Ishikawa (cell line): ENCODE data around the gene DOCK3.

Experiments
- CEBPB ChIP-seq: IDR thresholded peaks from 2 replicates; pipeline ENCODE4 v1.6.1; 2012
- CREB1 ChIP-seq: IDR thresholded peaks from 2 replicates; pipeline ENCODE4 v1.6.1; 2012; ENCODE audit warnings: low read depth
- EGR1 ChIP-seq: IDR thresholded peaks from 2 replicates; pipeline ENCODE4 v1.6.1; 2012
- EP300 ChIP-seq: IDR thresholded peaks from 2 replicates; pipeline ENCODE4 v1.6.1; 2012; ENCODE audit warnings: borderline replicate concordance
- FOXM1 ChIP-seq: IDR thresholded peaks from 2 replicates; pipeline ENCODE4 v1.6.1; 2012; ENCODE audit warnings: low read depth, borderline replicate concordance
- NFIC ChIP-seq: IDR thresholded peaks from 2 replicates; pipeline ENCODE4 v1.6.1; 2012
- RAD21 ChIP-seq: IDR thresholded peaks from 2 replicates; pipeline ENCODE4 v1.6.1; 2012; ENCODE audit warnings: low read depth
- TAF1 ChIP-seq: IDR thresholded peaks from 2 replicates; pipeline ENCODE4 v1.6.1; 2012; ENCODE audit warnings: low read depth, mild to moderate bottlenecking
- TCF12 ChIP-seq: IDR thresholded peaks from 2 replicates; pipeline ENCODE4 v1.6.1; 2012; ENCODE audit warnings: low read depth
- TEAD4 ChIP-seq: IDR thresholded peaks from 2 replicates; pipeline ENCODE4 v1.6.1; 2012
- YY1 ChIP-seq: IDR thresholded peaks from 2 replicates; pipeline ENCODE4 v1.6.1; 2012; ENCODE audit warnings: low read depth
- ZBTB7A ChIP-seq: IDR thresholded peaks from 2 replicates; pipeline ENCODE4 v1.6.1; 2012; ENCODE audit warnings: low read depth
- TF ChIP-seq, protein P1 (sequence below): IDR thresholded peaks from 2 replicates; pipeline ENCODE4 v1.6.1; 2012; ENCODE audit warnings: low read depth, mild to moderate bottlenecking
- TF ChIP-seq, protein P2 (sequence below): IDR thresholded peaks from 2 replicates; pipeline ENCODE4 v1.6.1; 2012
- TF ChIP-seq, protein P3 (sequence below): IDR thresholded peaks from 2 replicates; pipeline ENCODE4 v1.6.1; 2012

The DOCK3 gene

DNA sequence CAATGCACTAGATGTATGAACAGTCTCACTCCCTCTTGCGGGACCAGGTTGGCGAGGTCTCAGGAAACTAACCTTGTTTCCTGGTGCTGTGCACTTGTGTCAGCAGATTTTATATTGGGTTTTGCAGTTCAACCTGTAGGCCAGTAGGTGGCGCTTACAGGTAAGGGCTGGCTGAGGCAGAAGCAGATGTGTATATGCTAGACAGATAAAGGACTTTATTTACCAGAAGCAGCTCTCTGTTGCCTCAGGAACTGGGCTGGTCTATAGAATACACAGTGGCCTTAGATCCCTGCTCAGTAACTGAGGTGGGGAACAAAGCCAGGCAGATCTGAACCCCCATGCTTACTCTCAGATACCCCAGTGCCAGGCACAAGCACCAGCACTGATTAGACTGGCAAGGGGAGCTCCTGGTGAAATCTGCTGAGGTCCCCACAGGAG is 296.8 kb downstream of the DOCK3 start:
- TF ChIP-seq RAD21 (peak; percentile 90), TEAD4 (no peak), FOXM1 (no peak)

DNA sequence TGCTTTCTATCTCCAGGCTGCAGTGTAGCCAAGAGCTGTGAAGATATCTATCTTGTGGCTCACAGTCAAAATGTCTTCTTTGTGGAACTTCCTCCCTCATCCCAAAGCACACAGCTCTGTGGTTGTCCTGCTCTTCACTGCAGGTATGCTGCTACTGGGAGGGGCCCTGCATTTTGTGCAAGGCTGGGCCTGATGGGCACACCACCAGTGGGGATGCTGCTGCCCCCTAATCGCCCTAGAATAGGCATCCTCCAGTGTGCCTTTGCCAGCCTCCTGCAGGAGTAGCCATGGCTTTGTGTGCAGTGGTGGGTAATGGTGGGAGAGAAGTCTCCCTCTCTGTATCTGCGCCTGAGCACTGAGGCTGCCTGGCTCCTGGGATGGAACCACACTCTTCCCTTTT is 297.3 kb downstream of the DOCK3 start:
- TF ChIP-seq EGR1 (no peak), CREB1 (no peak), NFIC (no peak), ZBTB7A (no peak), EP300 (no peak), FOXM1 (no peak), TAF1 (no peak), RAD21 (no peak), TCF12 (no peak), YY1 (no peak), CEBPB (no peak), TEAD4 (no peak)
- TF ChIP-seq, protein P1, sequence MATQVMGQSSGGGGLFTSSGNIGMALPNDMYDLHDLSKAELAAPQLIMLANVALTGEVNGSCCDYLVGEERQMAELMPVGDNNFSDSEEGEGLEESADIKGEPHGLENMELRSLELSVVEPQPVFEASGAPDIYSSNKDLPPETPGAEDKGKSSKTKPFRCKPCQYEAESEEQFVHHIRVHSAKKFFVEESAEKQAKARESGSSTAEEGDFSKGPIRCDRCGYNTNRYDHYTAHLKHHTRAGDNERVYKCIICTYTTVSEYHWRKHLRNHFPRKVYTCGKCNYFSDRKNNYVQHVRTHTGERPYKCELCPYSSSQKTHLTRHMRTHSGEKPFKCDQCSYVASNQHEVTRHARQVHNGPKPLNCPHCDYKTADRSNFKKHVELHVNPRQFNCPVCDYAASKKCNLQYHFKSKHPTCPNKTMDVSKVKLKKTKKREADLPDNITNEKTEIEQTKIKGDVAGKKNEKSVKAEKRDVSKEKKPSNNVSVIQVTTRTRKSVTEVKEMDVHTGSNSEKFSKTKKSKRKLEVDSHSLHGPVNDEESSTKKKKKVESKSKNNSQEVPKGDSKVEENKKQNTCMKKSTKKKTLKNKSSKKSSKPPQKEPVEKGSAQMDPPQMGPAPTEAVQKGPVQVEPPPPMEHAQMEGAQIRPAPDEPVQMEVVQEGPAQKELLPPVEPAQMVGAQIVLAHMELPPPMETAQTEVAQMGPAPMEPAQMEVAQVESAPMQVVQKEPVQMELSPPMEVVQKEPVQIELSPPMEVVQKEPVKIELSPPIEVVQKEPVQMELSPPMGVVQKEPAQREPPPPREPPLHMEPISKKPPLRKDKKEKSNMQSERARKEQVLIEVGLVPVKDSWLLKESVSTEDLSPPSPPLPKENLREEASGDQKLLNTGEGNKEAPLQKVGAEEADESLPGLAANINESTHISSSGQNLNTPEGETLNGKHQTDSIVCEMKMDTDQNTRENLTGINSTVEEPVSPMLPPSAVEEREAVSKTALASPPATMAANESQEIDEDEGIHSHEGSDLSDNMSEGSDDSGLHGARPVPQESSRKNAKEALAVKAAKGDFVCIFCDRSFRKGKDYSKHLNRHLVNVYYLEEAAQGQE: no peak
- TF ChIP-seq, protein P2, sequence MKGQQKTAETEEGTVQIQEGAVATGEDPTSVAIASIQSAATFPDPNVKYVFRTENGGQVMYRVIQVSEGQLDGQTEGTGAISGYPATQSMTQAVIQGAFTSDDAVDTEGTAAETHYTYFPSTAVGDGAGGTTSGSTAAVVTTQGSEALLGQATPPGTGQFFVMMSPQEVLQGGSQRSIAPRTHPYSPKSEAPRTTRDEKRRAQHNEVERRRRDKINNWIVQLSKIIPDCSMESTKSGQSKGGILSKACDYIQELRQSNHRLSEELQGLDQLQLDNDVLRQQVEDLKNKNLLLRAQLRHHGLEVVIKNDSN: no peak
- TF ChIP-seq, protein P3, sequence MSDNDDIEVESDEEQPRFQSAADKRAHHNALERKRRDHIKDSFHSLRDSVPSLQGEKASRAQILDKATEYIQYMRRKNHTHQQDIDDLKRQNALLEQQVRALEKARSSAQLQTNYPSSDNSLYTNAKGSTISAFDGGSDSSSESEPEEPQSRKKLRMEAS: no peak

DNA sequence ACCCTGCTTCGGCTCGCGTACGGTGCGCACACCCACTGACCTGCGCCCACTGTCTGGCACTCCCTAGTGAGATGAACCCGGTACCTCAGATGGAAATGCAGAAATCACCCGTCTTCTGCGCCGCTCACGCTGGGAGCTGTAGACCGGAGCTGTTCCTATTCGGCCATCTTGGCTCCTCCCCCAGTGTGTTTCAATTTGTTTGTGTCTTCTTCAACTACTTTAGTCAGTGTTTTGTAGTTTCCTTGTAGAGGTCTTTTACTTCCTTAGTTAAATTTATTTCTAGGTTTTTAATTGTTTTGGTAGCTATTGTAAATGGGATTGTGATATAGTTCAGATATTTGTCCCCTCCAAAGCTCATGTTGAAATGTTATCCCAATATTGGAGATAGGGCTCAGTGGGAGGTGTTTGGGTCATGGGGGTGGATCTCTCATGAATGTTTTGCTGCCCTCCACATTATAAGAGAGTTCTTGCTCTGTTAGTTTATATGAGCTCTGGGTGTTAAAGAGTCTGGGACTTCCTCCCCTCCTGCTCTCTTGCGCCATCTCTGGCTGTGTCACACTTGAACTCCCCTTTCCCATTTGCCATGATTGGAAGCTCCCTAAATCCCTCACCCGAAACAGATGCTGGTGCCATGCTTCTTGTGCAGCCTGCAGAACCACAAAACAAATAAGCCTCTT is 304.4 kb downstream of the DOCK3 start:
- no peak for TF ChIP-seq ZBTB7A
- no peak for TF ChIP-seq TAF1
- no peak for TF ChIP-seq NFIC
- TF ChIP-seq TCF12: no peak
- no peak for TF ChIP-seq FOXM1
- TF ChIP-seq RAD21: no peak
- TF ChIP-seq EP300: no peak
- TF ChIP-seq, protein P1: no peak
- no peak for TF ChIP-seq YY1
- no peak for TF ChIP-seq CEBPB
- TF ChIP-seq EGR1: no peak
- TF ChIP-seq, protein P2: no peak
- TF ChIP-seq, protein P3: no peak
- no peak for TF ChIP-seq TEAD4
- no peak for TF ChIP-seq CREB1

DNA sequence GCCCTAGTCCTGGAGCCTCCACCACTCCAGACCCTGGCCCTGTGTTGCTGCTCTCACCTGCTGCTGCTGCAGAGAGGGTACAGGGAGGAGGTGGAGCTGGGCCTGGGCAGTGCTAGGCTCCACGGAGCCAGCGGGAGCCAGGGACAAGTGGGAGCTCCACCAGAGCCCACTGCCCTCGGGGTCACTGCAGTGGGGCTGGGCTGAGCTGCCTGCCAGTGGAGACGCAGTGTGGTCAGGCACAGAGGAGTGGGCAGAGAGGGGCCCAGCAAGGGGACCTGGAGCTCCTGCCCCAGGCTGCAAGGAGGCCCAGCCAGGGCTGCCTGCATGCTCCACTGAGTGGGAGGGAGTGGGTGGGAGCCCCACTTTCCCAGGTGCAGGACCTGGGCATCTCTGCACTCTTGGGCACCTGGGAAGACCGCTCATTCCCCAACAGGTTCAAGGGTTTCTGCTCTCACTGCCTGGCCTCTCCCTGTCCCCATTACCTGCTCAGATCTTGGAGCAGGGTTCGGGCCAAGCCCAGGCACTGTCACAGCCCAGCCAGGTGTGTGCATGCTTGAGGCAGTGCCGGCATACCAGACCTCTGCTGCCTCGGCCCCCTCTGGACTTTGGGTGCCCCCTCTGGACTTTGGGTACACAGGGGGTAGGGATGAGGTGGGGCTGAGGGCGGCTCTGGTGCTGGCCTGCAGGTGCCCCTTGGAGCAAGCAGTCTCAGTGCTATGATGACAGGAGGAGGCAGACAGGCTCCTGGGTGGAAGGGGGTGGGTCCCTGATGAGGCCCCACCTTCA is 308.0 kb downstream of the DOCK3 start:
- TF ChIP-seq NFIC (no peak), TAF1 (no peak), TEAD4 (no peak), EGR1 (no peak), CREB1 (no peak), TCF12 (no peak), ZBTB7A (no peak), FOXM1 (no peak), EP300 (no peak), CEBPB (no peak), RAD21 (no peak), YY1 (no peak)
- TF ChIP-seq, protein P2: no peak
- TF ChIP-seq, protein P3: no peak
- TF ChIP-seq, protein P1: no peak
